Measurements from ENCODE around the gene PTBP3. TPM values are rescaled to one million over a fixed set of nuclear protein-coding genes. Genes with fewer than 3 reads are reported as not detected.
A peak's percentile ranks its signal among the peaks of the same experiment; 100 is the strongest.

Gene PTBP3

DNA sequence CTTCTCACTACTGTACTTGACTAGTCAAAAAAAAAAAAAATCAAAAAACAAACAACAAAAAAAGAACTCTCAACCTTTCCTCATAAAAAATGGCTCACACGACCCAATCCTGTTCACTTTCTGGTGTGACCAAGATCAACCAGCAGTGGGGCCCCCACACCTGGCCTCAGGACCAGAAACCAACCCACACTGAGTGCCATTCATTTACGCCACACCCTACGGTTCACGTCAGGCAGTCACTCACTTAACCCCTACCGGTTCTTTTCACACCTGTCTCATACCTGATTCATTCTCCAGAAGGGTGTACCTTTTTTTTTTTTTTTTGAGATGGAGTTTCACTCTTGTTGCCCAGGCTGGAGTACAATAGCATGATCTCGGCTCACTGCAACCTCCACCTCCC lies 164.1 kb downstream of the PTBP3 start:
- no peak overlapping the region for H3K9ac ChIP-seq (ENCODE audit: low read length)
- H2BK120ac ChIP-seq (ENCODE audit: low read depth, low read length): no peak overlapping the region
- H3K36me3 ChIP-seq (ENCODE audit: control insufficient read depth in 1 of 2, insufficient read depth in 2 of 2, low read depth in 1 of 2, low read length in 2 of 2): no peaks in the 10 kb centered on the region
- no peak overlapping the region for H3K23ac ChIP-seq (ENCODE audit: low read length in 2 of 2)
- H2BK5ac ChIP-seq (ENCODE audit: low read depth, low read length, poor library complexity, severe bottlenecking): no peak overlapping the region
- H3K9me3 ChIP-seq (ENCODE audit: control insufficient read depth, low read length): no peaks in the 10 kb centered on the region
- H3K14ac ChIP-seq (ENCODE audit: low read length in 2 of 2): no peak overlapping the region
- no peak overlapping the region for H2AK5ac ChIP-seq (ENCODE audit: low read length, severe bottlenecking)
- no peak for DNase-seq
- WGBS: 89% methylated on average over 5 of the region's 6 CpGs
- H3K18ac ChIP-seq (ENCODE audit: low read depth in 1 of 2, low read length in 2 of 2): no peak overlapping the region
- no peak overlapping the region for H2BK12ac ChIP-seq (ENCODE audit: low read length in 2 of 2)
- no peak overlapping the region for H3K27ac ChIP-seq (ENCODE audit: low read length, poor library complexity, severe bottlenecking)
- peaks cover 21% of the 10 kb centered on the region for H3K4me1 ChIP-seq (ENCODE audit: control insufficient read depth, insufficient read depth, low read depth, low read length)
- H2AFZ ChIP-seq (ENCODE audit: low read depth, low read length): no peak overlapping the region
- no peak overlapping the region for H4K8ac ChIP-seq (ENCODE audit: low read length)
- no peak overlapping the region for H2BK15ac ChIP-seq (ENCODE audit: low read depth, poor library complexity, severe bottlenecking)
- peaks cover 38% of the 10 kb centered on the region for H3K79me1 ChIP-seq (replicated peaks; ENCODE audit: low read length, poor library complexity, severe bottlenecking)
- no peaks in the 10 kb centered on the region for H3K27me3 ChIP-seq (ENCODE audit: control insufficient read depth in 1 of 2, insufficient read depth in 1 of 2, low read length in 2 of 2)
- H4K91ac ChIP-seq (ENCODE audit: low read length): no peak overlapping the region
- H3K4ac ChIP-seq (ENCODE audit: low read depth in 1 of 2, low read length in 2 of 2): no peak overlapping the region
- no peak overlapping the region for H3K4me2 ChIP-seq (ENCODE audit: low read length, poor library complexity, severe bottlenecking)
- no peak overlapping the region for H3K4me3 ChIP-seq (ENCODE audit: insufficient read depth in 1 of 2, low read depth in 1 of 2, low read length in 2 of 2)

DNA sequence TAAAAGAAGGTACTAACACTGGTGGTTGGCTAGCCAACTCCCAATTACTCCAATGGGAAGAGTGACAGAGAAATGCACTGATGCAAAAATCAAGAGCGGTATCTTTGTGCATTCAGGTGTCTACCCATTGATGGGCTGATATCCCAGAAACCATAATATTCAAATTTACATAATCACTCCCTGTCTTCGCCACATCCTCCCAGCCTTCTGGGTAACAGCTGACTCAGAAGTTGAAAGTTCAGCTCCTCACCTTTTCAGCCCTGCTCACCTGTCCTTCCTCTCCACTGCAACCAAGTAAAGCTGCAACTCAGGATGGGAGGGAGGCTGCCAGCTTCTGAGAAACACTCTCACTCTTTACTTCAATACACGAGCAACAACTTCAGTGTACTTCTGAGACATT lies 165.2 kb downstream of the PTBP3 start:
- Histone ChIP-seq H3K4ac (ENCODE audit: low read depth in 1 of 2, low read length in 2 of 2) (no peak overlapping the region), H2AFZ (ENCODE audit: low read depth, low read length) (no peak overlapping the region), H2BK12ac (ENCODE audit: low read length in 2 of 2) (no peak overlapping the region), H2BK15ac (ENCODE audit: low read depth, poor library complexity, severe bottlenecking) (no peak overlapping the region), H2AK5ac (ENCODE audit: low read length, severe bottlenecking) (peak overlapping the region; percentile 23), H4K91ac (ENCODE audit: low read length) (no peak overlapping the region), H3K9me3 (ENCODE audit: control insufficient read depth, low read length) (no peaks in the 10 kb centered on the region), H3K18ac (ENCODE audit: low read depth in 1 of 2, low read length in 2 of 2) (no peak overlapping the region), H4K8ac (ENCODE audit: low read length) (no peak overlapping the region), H3K4me1 (ENCODE audit: control insufficient read depth, insufficient read depth, low read depth, low read length) (peaks cover 12% of the 10 kb centered on the region), H3K27me3 (ENCODE audit: control insufficient read depth in 1 of 2, insufficient read depth in 1 of 2, low read length in 2 of 2) (no peaks in the 10 kb centered on the region), H2BK120ac (ENCODE audit: low read depth, low read length) (no peak overlapping the region), H3K36me3 (ENCODE audit: control insufficient read depth in 1 of 2, insufficient read depth in 2 of 2, low read depth in 1 of 2, low read length in 2 of 2) (no peaks in the 10 kb centered on the region), H2BK5ac (ENCODE audit: low read depth, low read length, poor library complexity, severe bottlenecking) (no peak overlapping the region), H3K79me1 (replicated peaks; ENCODE audit: low read length, poor library complexity, severe bottlenecking) (peaks cover 33% of the 10 kb centered on the region), H3K4me2 (ENCODE audit: low read length, poor library complexity, severe bottlenecking) (no peak overlapping the region), H3K23ac (ENCODE audit: low read length in 2 of 2) (no peak overlapping the region), H3K27ac (ENCODE audit: low read length, poor library complexity, severe bottlenecking) (no peak overlapping the region), H3K9ac (ENCODE audit: low read length) (no peak overlapping the region), H3K14ac (ENCODE audit: low read length in 2 of 2) (no peak overlapping the region), H3K4me3 (ENCODE audit: insufficient read depth in 1 of 2, low read depth in 1 of 2, low read length in 2 of 2) (no peak overlapping the region)
- DNase-seq: no peak
- WGBS: 79% methylated on average over 3 of the region's 3 CpGs

Small RNA genes within 50 kb of the gene (small RNA-seq; reads per million reads assigned to genes)
- not detected for gene RF00019 (ENCODE audit: low read depth)
- gene RN7SL430P (ENCODE audit: low read depth): not detected
- not detected for gene RN7SL57P (ENCODE audit: low read depth)
- not detected for gene RNA5SP295 (ENCODE audit: low read depth)
